Immature natural killer cell (primary cell): ENCODE results near the gene LEPROT. TPM values are rescaled to one million over a fixed set of nuclear protein-coding genes. Genes with fewer than 3 reads are reported as not detected.
A peak's percentile ranks its signal among the peaks of the same experiment; 100 is the strongest.
"Not testable (repeated sequence)": the region's sequence is repeated elsewhere in the genome, so short reads cannot be mapped to it uniquely, and the experiment has no call there.

Source experiments
- DNase-seq, 3 donors: peaks; one replicate each; pipeline ENCODE4 v3.0.0; 2022; ENCODE audit warnings: mixed read lengths in 1 of 3
- H3K27ac Mint-ChIP-seq, 6 donors: one replicate each; pipeline ENCODE4 v1.8.0; 2020; ENCODE audit warnings: mixed read lengths in 6 of 6, mild to moderate bottlenecking in 5 of 6, inconsistent platforms in 4 of 6, moderate library complexity in 3 of 6
- H3K27me3 Mint-ChIP-seq, 3 donors: one replicate each; pipeline ENCODE4 v1.8.0; 2020 to 2021; ENCODE audit warnings: low read depth in 3 of 3, mild to moderate bottlenecking in 3 of 3, mixed read lengths in 3 of 3, moderate library complexity in 3 of 3, inconsistent platforms in 1 of 3
- H3K36me3 Mint-ChIP-seq, 3 donors: one replicate each; pipeline ENCODE4 v1.8.0; 2020; ENCODE audit warnings: mixed read lengths in 3 of 3, inconsistent platforms in 2 of 3, mild to moderate bottlenecking in 2 of 3
- H3K4me1 Mint-ChIP-seq, 2 donors: one replicate each; pipeline ENCODE4 v1.8.0; 2020; ENCODE audit warnings: inconsistent platforms in 2 of 2, mild to moderate bottlenecking in 2 of 2, mixed read lengths in 2 of 2, moderate library complexity in 1 of 2
- H3K4me3 Mint-ChIP-seq, 5 donors: one replicate each; pipeline ENCODE4 v1.8.0; 2020; ENCODE audit warnings: mild to moderate bottlenecking in 5 of 5, mixed read lengths in 5 of 5, inconsistent platforms in 3 of 5, moderate library complexity in 3 of 5
- H3K9me3 Mint-ChIP-seq, 6 donors: one replicate each; pipeline ENCODE4 v1.8.0; 2020; ENCODE audit warnings: mild to moderate bottlenecking in 6 of 6, mixed read lengths in 6 of 6, inconsistent platforms in 4 of 6, moderate library complexity in 3 of 6
- polyA plus RNA-seq, 3 donors: library from polyadenylated mRNA; unstranded; fragments of 300-500 nt; fragmentation: Illumina TruSeq; gene quantifications; one replicate each; pipeline ENCODE4 v1.2.3, GENCODE V29; 2021

The LEPROT gene
- polyA plus RNA-seq: 10 to 100 TPM; 11.9 to 24.8 (median 17.6) TPM

- Mint-ChIP-seq H3K27ac (peak within 1 kb of the TSS in 5 of 6 donors; percentile 75 to 92 (median 88)), H3K36me3 (peaks cover 3 to 6% (median 5%) of the 10 kb centered on the region in 3 donors), H3K9me3 (no peaks in the 10 kb centered on the region), H3K4me3 (peak within 1 kb of the TSS in 1 of 5 donors; percentile 95), H3K4me1 (peaks cover 8 to 20% of the 10 kb centered on the region in 2 donors), H3K27me3 (peaks cover 0 to 5% (median 2%) of the 10 kb centered on the region in 3 donors)
- DNase-seq: peak in 1 of 3 donors; percentile 20
These were observed at the start of gene LEPROT, which contains the start of gene LEPR for GRCh38 chr1:65420590-65421350. LEPROT (plus strand) TSS chr1:65420668; CDS start chr1:65420725, 57 bp downstream. LEPR (plus strand) TSS chr1:65420668; CDS start chr1:65565566, 144,898 bp downstream.

- Mint-ChIP-seq H3K4me1 (no peaks in the 10 kb centered on the region), H3K4me3 (no peak overlapping the region), H3K36me3 (no peaks in the 10 kb centered on the region)
These were observed 48.9 kb upstream of the LEPROT start for GRCh38 chr1:65371544-65371943.

GRCh38 chr1:65372557-65372956 is 47.9 kb upstream of the LEPROT start:
- peaks cover 0 to 5% (median 2%) of the 10 kb centered on the region in 3 donors for H3K27me3 Mint-ChIP-seq
- peaks cover 0 to 6% (median 0%) of the 10 kb centered on the region in 6 donors for H3K9me3 Mint-ChIP-seq
- no peak overlapping the region for H3K4me3 Mint-ChIP-seq
- H3K36me3 Mint-ChIP-seq: no peaks in the 10 kb centered on the region
- H3K27ac Mint-ChIP-seq: no peak overlapping the region
- DNase-seq: no peak
- no peaks in the 10 kb centered on the region for H3K4me1 Mint-ChIP-seq

More at GRCh38 chr1:65371544-65371943, 48.9 kb upstream of the LEPROT start:
- peaks cover 0 to 6% (median 0%) of the 10 kb centered on the region in 6 donors for H3K9me3 Mint-ChIP-seq
- no peak overlapping the region for H3K27ac Mint-ChIP-seq
- peaks cover 0 to 5% (median 0%) of the 10 kb centered on the region in 3 donors for H3K27me3 Mint-ChIP-seq
- DNase-seq: no peak

- peaks cover 0 to 3% (median 0%) of the 10 kb centered on the region in 3 donors for H3K36me3 Mint-ChIP-seq
- peaks cover 3 to 8% (median 5%) of the 10 kb centered on the region in 3 donors for H3K27me3 Mint-ChIP-seq
- H3K27ac Mint-ChIP-seq: no peak overlapping the region
- H3K4me3 Mint-ChIP-seq: no peak overlapping the region
- H3K9me3 Mint-ChIP-seq: peaks cover 0 to 6% (median 0%) of the 10 kb centered on the region in 6 donors
- no peaks in the 10 kb centered on the region for H3K4me1 Mint-ChIP-seq
- DNase-seq: no peak
These were observed 42.8 kb upstream of the LEPROT start for GRCh38 chr1:65377496-65378246.

GRCh38 chr1:65378247-65378946 is 42.1 kb upstream of the LEPROT start:
- Mint-ChIP-seq H3K27ac (no peak overlapping the region), H3K27me3 (peaks cover 3 to 8% (median 5%) of the 10 kb centered on the region in 3 donors), H3K36me3 (peaks cover 0 to 3% (median 0%) of the 10 kb centered on the region in 3 donors), H3K9me3 (peaks cover 0 to 4% (median 0%) of the 10 kb centered on the region in 6 donors), H3K4me3 (no peak overlapping the region), H3K4me1 (no peaks in the 10 kb centered on the region)
- DNase-seq: no peak

- not testable (repeated sequence) for H3K9me3 Mint-ChIP-seq, H3K27me3 Mint-ChIP-seq, DNase-seq, H3K4me1 Mint-ChIP-seq, H3K4me3 Mint-ChIP-seq, H3K27ac Mint-ChIP-seq, H3K36me3 Mint-ChIP-seq
These were observed 36.0 kb upstream of the LEPROT start for GRCh38 chr1:65384426-65384825.

GRCh38 chr1:65386439-65386838 is 34.0 kb upstream of the LEPROT start:
- no peaks in the 10 kb centered on the region for H3K36me3 Mint-ChIP-seq

GRCh38 chr1:65387821-65388220 is 32.6 kb upstream of the LEPROT start:
- Mint-ChIP-seq H3K27ac (no peak overlapping the region), H3K9me3 (peaks cover 0 to 2% (median 0%) of the 10 kb centered on the region in 6 donors), H3K4me1 (no peaks in the 10 kb centered on the region), H3K27me3 (peaks cover 0 to 2% (median 0%) of the 10 kb centered on the region in 3 donors), H3K36me3 (no peaks in the 10 kb centered on the region), H3K4me3 (no peak overlapping the region)
- DNase-seq: no peak

More at GRCh38 chr1:65386439-65386838, 34.0 kb upstream of the LEPROT start:
- Mint-ChIP-seq H3K27me3 (peaks cover 0 to 2% (median 2%) of the 10 kb centered on the region in 3 donors), H3K9me3 (peaks cover 0 to 2% (median 0%) of the 10 kb centered on the region in 6 donors), H3K4me3 (no peak overlapping the region), H3K27ac (no peak overlapping the region), H3K4me1 (no peaks in the 10 kb centered on the region)
- DNase-seq: no peak

GRCh38 chr1:65388908-65389695 is 31.4 kb upstream of the LEPROT start:
- Mint-ChIP-seq H3K9me3 (peaks cover 0 to 2% (median 0%) of the 10 kb centered on the region in 6 donors), H3K4me1 (no peaks in the 10 kb centered on the region), H3K36me3 (no peaks in the 10 kb centered on the region), H3K4me3 (no peak overlapping the region), H3K27me3 (peaks cover 0 to 2% (median 0%) of the 10 kb centered on the region in 3 donors), H3K27ac (no peak overlapping the region)
- DNase-seq: no peak

GRCh38 chr1:65392497-65392896 is 28.0 kb upstream of the LEPROT start:
- no peaks in the 10 kb centered on the region for H3K36me3 Mint-ChIP-seq
- H3K9me3 Mint-ChIP-seq: no peaks in the 10 kb centered on the region
- peaks cover 0 to 2% (median 0%) of the 10 kb centered on the region in 3 donors for H3K27me3 Mint-ChIP-seq
- DNase-seq: no peak
- H3K4me3 Mint-ChIP-seq: no peak overlapping the region
- no peaks in the 10 kb centered on the region for H3K4me1 Mint-ChIP-seq
- no peak overlapping the region for H3K27ac Mint-ChIP-seq

GRCh38 chr1:65393347-65393746 is 27.1 kb upstream of the LEPROT start:
- H3K9me3 Mint-ChIP-seq: no peaks in the 10 kb centered on the region
- H3K4me3 Mint-ChIP-seq: no peak overlapping the region
- H3K27ac Mint-ChIP-seq: no peak overlapping the region
- no peaks in the 10 kb centered on the region for H3K4me1 Mint-ChIP-seq
- no peaks in the 10 kb centered on the region for H3K36me3 Mint-ChIP-seq
- DNase-seq: no peak
- H3K27me3 Mint-ChIP-seq: peaks cover 0 to 2% (median 0%) of the 10 kb centered on the region in 3 donors

GRCh38 chr1:65393928-65394327 is 26.5 kb upstream of the LEPROT start:
- no peak overlapping the region for H3K4me3 Mint-ChIP-seq
- H3K9me3 Mint-ChIP-seq: no peaks in the 10 kb centered on the region
- H3K27me3 Mint-ChIP-seq: peaks cover 0 to 2% (median 0%) of the 10 kb centered on the region in 3 donors
- H3K27ac Mint-ChIP-seq: no peak overlapping the region
- DNase-seq: no peak
- H3K36me3 Mint-ChIP-seq: no peaks in the 10 kb centered on the region
- H3K4me1 Mint-ChIP-seq: no peaks in the 10 kb centered on the region
